ENCODE measurements around the gene AGT. TPM values are rescaled to one million over a fixed set of nuclear protein-coding genes. Genes with fewer than 3 reads are reported as not detected.

Gene AGT
- total RNA-seq: 100 to 1,000 TPM in 1 of 2 donors, 10 to 100 TPM in 1; 86.3 to 152 TPM

GRCh38 chr1:230713915-230714764, at the start of gene AGT:
TSS of gene AGT (minus strand) at chr1:230714122. CDS start at chr1:230710823, 3,299 bp downstream.
- H3K27me3 ChIP-seq: no peaks in the 10 kb centered on the region
- peak; percentile 86 for DNase-seq (ENCODE audit: low spot score)
- TF ChIP-seq CTCF (IDR thresholded peaks at IDR 0.05): no peak
- H3K9me3 ChIP-seq: no peaks in the 10 kb centered on the region
- H3K4me3 ChIP-seq: peak within 1 kb of the TSS; percentile 43 to 55
- peaks cover 9% of the 10 kb centered on the region for H3K36me3 ChIP-seq
- H3K27ac ChIP-seq: peak within 1 kb of the TSS; percentile 87 to 90
- H3K4me1 ChIP-seq: peaks cover 0 to 42% of the 10 kb centered on the region in 2 donors

GRCh38 chr1:230761443-230762167, 47.7 kb upstream of the AGT start:
- no peak overlapping the region for H3K4me3 ChIP-seq

GRCh38 chr1:230760360-230760827, 46.5 kb upstream of the AGT start:
- H3K9me3 ChIP-seq: no peaks in the 10 kb centered on the region
- H3K4me1 ChIP-seq: peaks cover 0 to 10% of the 10 kb centered on the region in 2 donors
- no peak overlapping the region for H3K4me3 ChIP-seq
- DNase-seq (ENCODE audit: low spot score): no peak
- no peaks in the 10 kb centered on the region for H3K36me3 ChIP-seq
- no peaks in the 10 kb centered on the region for H3K27me3 ChIP-seq
- peak overlapping the region; percentile 42 to 45 for H3K27ac ChIP-seq
- TF ChIP-seq CTCF (IDR thresholded peaks at IDR 0.05): no peak

More at GRCh38 chr1:230761443-230762167, 47.7 kb upstream of the AGT start:
- Histone ChIP-seq H3K36me3 (no peaks in the 10 kb centered on the region), H3K27me3 (no peaks in the 10 kb centered on the region), H3K27ac (no peak overlapping the region), H3K9me3 (no peaks in the 10 kb centered on the region), H3K4me1 (peaks cover 0 to 10% of the 10 kb centered on the region in 2 donors)
- DNase-seq (ENCODE audit: low spot score): no peak
- no peak for TF ChIP-seq CTCF (IDR thresholded peaks at IDR 0.05)

GRCh38 chr1:230759369-230760065, 45.6 kb upstream of the AGT start:
- no peak overlapping the region for H3K4me3 ChIP-seq
- no peak overlapping the region for H3K27ac ChIP-seq
- no peaks in the 10 kb centered on the region for H3K36me3 ChIP-seq
- H3K9me3 ChIP-seq: no peaks in the 10 kb centered on the region
- TF ChIP-seq CTCF (IDR thresholded peaks at IDR 0.05): no peak
- peaks cover 0 to 19% of the 10 kb centered on the region in 2 donors for H3K4me1 ChIP-seq
- no peaks in the 10 kb centered on the region for H3K27me3 ChIP-seq
- no peak for DNase-seq (ENCODE audit: low spot score)

- Histone ChIP-seq H3K4me1 (peaks cover 0 to 25% of the 10 kb centered on the region in 2 donors), H3K27me3 (no peaks in the 10 kb centered on the region), H3K27ac (no peak overlapping the region), H3K36me3 (no peaks in the 10 kb centered on the region), H3K9me3 (no peaks in the 10 kb centered on the region), H3K4me3 (no peak overlapping the region)
- TF ChIP-seq CTCF (IDR thresholded peaks at IDR 0.05): no peak
- DNase-seq (ENCODE audit: low spot score): no peak
Measured at GRCh38 chr1:230758709-230759368, 44.9 kb upstream of the AGT start.

Measured in right atrium auricular region (tissue), 2 donors.